ENCODE data around the gene SHB.

DNA sequence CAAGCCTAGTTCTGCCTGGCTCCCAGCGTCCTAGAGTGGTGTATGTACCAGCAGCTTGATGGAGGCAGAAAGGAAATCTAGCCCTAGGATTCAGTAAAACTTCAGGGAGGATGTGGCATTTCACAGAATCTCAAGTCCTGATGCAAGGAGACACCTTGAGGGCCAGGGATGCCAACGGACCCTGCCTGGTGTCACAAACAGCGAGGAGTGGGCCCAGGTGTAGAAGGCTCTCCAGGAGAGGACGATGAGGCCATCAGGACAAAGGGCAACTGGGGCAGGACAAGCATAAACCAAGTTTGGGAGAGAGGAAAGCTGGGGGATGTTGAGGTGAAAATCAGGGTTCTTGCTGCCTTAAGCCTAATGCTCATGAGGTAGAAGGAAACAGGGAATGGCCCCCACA, 83.0 kb downstream of the SHB start:
- TF ChIP-seq, protein P1, sequence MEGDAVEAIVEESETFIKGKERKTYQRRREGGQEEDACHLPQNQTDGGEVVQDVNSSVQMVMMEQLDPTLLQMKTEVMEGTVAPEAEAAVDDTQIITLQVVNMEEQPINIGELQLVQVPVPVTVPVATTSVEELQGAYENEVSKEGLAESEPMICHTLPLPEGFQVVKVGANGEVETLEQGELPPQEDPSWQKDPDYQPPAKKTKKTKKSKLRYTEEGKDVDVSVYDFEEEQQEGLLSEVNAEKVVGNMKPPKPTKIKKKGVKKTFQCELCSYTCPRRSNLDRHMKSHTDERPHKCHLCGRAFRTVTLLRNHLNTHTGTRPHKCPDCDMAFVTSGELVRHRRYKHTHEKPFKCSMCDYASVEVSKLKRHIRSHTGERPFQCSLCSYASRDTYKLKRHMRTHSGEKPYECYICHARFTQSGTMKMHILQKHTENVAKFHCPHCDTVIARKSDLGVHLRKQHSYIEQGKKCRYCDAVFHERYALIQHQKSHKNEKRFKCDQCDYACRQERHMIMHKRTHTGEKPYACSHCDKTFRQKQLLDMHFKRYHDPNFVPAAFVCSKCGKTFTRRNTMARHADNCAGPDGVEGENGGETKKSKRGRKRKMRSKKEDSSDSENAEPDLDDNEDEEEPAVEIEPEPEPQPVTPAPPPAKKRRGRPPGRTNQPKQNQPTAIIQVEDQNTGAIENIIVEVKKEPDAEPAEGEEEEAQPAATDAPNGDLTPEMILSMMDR (IDR thresholded peaks at IDR 0.05; ENCODE audit: low read depth, low read length), result no peak
- no peak for TF ChIP-seq EZH2phosphoT487 (IDR thresholded peaks at IDR 0.05; ENCODE audit: low read depth)
